Cerebellar nuclear complex (tissue), 1 donor: ENCODE data around the gene GRK5.
"Not testable (repeated sequence)": the region's sequence is repeated elsewhere in the genome, so short reads cannot be mapped to it uniquely, and the experiment has no call there.

Source experiments
- DNase-seq, 2 experiments: peaks; one replicate each; lab custom pipeline; 2025; lab: John Stamatoyannopoulos, UW

Gene GRK5

GRCh38 chr10:119420950-119421875 lies 213.8 kb downstream of the GRK5 start:
- no peak for DNase-seq

GRCh38 chr10:119421891-119422681 lies 214.7 kb downstream of the GRK5 start:
- DNase-seq, result no peak

- DNase-seq, result no peak
These were observed 215.5 kb downstream of the GRK5 start for GRCh38 chr10:119422682-119423509.

GRCh38 chr10:119423510-119424257 lies 216.3 kb downstream of the GRK5 start:
- no peak for DNase-seq

- no peak for DNase-seq
These were observed 217.0 kb downstream of the GRK5 start for GRCh38 chr10:119424258-119424975.

- no peak for DNase-seq
These were observed 217.9 kb downstream of the GRK5 start for GRCh38 chr10:119425102-119425880.

GRCh38 chr10:119425881-119426170 lies 218.5 kb downstream of the GRK5 start:
- DNase-seq, result no peak

- DNase-seq, result no peak
These were observed 219.3 kb downstream of the GRK5 start for GRCh38 chr10:119426699-119427098.

GRCh38 chr10:119427263-119427864 lies 220.0 kb downstream of the GRK5 start:
- no peak for DNase-seq

GRCh38 chr10:119428789-119429188 lies 221.4 kb downstream of the GRK5 start:
- no peak for DNase-seq

GRCh38 chr10:119429771-119430170 lies 222.4 kb downstream of the GRK5 start:
- no peak for DNase-seq

- DNase-seq, result no peak
These were observed 223.8 kb downstream of the GRK5 start for GRCh38 chr10:119431034-119431772.

- no peak for DNase-seq
These were observed 224.4 kb downstream of the GRK5 start for GRCh38 chr10:119431773-119432135.

GRCh38 chr10:119434942-119435341 lies 227.6 kb downstream of the GRK5 start:
- DNase-seq, result not testable (repeated sequence)

- DNase-seq, result no peak
These were observed 231.3 kb downstream of the GRK5 start for GRCh38 chr10:119438717-119439116.

GRCh38 chr10:119439922-119440321 lies 232.6 kb downstream of the GRK5 start:
- no peak for DNase-seq

GRCh38 chr10:119441151-119441821 lies 233.9 kb downstream of the GRK5 start:
- DNase-seq, result no peak
